AG09319 (cell line): ENCODE measurements around the gene KISS1.

ENCODE experiments used
- DNase-seq: peaks from one replicate; pipeline ENCODE4 v3.0.0-alpha.2; 2010; ENCODE audit warnings: low read depth; ENCODE audit errors: extremely low read depth
- TF ChIP-seq, protein P1 (sequence below): IDR thresholded peaks from 2 replicates; pipeline ENCODE4 v1.5.1; 2011; ENCODE audit warnings: low read depth, mild to moderate bottlenecking, inconsistent platforms, low read length, moderate library complexity

KISS1 gene

DNA sequence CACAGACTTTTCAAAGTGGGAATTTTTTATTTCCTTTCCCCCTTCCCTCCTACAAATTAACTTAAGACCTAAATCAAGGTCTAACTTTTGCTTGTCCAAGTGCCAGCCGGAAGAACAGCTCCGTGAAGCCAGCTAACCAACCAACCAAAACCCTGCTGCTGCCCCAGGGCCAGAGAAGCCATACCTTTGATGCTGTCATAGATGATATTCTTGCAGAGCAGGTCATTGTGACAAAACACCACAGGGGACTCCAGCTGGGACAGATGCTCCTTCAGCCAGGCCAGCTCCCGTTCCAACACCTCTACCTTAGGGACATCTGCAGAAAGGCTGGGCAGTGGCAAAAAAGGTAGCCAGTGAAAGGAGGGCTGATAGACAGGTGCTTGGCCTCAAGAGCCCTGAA, 55.2 kb downstream of the KISS1 start:
- DNase-seq, result no peak
- TF ChIP-seq, protein P1, sequence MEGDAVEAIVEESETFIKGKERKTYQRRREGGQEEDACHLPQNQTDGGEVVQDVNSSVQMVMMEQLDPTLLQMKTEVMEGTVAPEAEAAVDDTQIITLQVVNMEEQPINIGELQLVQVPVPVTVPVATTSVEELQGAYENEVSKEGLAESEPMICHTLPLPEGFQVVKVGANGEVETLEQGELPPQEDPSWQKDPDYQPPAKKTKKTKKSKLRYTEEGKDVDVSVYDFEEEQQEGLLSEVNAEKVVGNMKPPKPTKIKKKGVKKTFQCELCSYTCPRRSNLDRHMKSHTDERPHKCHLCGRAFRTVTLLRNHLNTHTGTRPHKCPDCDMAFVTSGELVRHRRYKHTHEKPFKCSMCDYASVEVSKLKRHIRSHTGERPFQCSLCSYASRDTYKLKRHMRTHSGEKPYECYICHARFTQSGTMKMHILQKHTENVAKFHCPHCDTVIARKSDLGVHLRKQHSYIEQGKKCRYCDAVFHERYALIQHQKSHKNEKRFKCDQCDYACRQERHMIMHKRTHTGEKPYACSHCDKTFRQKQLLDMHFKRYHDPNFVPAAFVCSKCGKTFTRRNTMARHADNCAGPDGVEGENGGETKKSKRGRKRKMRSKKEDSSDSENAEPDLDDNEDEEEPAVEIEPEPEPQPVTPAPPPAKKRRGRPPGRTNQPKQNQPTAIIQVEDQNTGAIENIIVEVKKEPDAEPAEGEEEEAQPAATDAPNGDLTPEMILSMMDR, result no peak
